Measurements from ENCODE around the gene OR52A5. TPM values are rescaled to one million over a fixed set of nuclear protein-coding genes. Genes with fewer than 3 reads are reported as not detected.
"Not testable (repeated sequence)": the region's sequence is repeated elsewhere in the genome, so short reads cannot be mapped to it uniquely, and the experiment has no call there.

OR52A5 gene
- total RNA-seq, 1 experiment from 2014 or later: not detected

- no peaks in the 10 kb centered on the region for H3K36me3 ChIP-seq (ENCODE audit: control insufficient read depth, insufficient read depth, low read length)
- no peaks in the 10 kb centered on the region for H3K27me3 ChIP-seq (ENCODE audit: control insufficient read depth, insufficient read depth, low read length)
- intact Hi-C loops (cut with micrococcal nuclease; ENCODE audit: unreplicated experiment): no loop called here
- no TSS peak for BruUV-seq (replicated peaks)
- H3K4me1 ChIP-seq (ENCODE audit: control insufficient read depth, insufficient read depth, low read length): no peaks in the 10 kb centered on the region
- POLR2A ChIA-PET: no interaction called here
- H3K9me3 ChIP-seq (ENCODE audit: control insufficient read depth, insufficient read depth, low read depth, low read length): no peaks in the 10 kb centered on the region
- in situ Hi-C loops (cut with HindIII; ENCODE audit: low pct_unique_long_range_greater_than_20kb, low sequenced_read_pairs): no loop called here
- H3K4me3 ChIP-seq (ENCODE audit: low read depth in 2 of 2, low read length in 2 of 2): no peak overlapping the region
- CTCF ChIA-PET: no interaction called here
- no peak for TF ChIP-seq TCF7L2 (IDR thresholded peaks at IDR 0.05; ENCODE audit: low read depth, low read length)
- TF ChIP-seq SIN3A (IDR thresholded peaks at IDR 0.05; ENCODE audit: borderline replicate concordance, insufficient read depth, low read depth, low read length): no peak
- TF ChIP-seq, protein P1, sequence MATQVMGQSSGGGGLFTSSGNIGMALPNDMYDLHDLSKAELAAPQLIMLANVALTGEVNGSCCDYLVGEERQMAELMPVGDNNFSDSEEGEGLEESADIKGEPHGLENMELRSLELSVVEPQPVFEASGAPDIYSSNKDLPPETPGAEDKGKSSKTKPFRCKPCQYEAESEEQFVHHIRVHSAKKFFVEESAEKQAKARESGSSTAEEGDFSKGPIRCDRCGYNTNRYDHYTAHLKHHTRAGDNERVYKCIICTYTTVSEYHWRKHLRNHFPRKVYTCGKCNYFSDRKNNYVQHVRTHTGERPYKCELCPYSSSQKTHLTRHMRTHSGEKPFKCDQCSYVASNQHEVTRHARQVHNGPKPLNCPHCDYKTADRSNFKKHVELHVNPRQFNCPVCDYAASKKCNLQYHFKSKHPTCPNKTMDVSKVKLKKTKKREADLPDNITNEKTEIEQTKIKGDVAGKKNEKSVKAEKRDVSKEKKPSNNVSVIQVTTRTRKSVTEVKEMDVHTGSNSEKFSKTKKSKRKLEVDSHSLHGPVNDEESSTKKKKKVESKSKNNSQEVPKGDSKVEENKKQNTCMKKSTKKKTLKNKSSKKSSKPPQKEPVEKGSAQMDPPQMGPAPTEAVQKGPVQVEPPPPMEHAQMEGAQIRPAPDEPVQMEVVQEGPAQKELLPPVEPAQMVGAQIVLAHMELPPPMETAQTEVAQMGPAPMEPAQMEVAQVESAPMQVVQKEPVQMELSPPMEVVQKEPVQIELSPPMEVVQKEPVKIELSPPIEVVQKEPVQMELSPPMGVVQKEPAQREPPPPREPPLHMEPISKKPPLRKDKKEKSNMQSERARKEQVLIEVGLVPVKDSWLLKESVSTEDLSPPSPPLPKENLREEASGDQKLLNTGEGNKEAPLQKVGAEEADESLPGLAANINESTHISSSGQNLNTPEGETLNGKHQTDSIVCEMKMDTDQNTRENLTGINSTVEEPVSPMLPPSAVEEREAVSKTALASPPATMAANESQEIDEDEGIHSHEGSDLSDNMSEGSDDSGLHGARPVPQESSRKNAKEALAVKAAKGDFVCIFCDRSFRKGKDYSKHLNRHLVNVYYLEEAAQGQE (IDR thresholded peaks at IDR 0.05; ENCODE audit: insufficient read depth in 1 of 2, low read depth in 2 of 2, low read length in 1 of 2): no peak
- TF ChIP-seq POLR2AphosphoS5 (IDR thresholded peaks at IDR 0.05; ENCODE audit: low read depth, low read length): no peak
- ATAC-seq: no peak
- H3K27ac ChIP-seq (ENCODE audit: low read length): no peak overlapping the region
- DNase-seq (ENCODE audit: low read depth, low spot score): no peak
Observed at GRCh38 chr11:5174934-5175333, 36.8 kb upstream of the OR52A5 start.

DNA sequence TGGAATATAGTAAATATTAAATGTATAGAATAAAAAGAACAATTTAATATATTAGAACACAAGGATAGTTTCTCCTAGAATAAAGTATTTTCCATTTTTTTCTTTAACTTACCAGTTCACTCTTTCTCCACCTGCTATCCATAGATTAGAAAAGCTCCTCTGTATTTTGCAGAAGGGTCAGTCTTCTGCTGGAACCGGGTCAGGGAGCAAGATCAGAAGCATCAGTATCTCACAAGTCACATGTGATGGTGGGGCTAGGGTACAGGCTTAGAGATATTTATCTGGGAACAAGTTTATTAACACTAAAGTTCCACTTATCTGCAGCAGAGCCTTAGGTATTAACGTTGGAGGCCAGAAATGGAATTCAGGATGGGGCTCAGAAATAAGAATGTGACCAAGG lies 33.7 kb upstream of the OR52A5 start:
- no peaks in the 10 kb centered on the region for H3K4me1 ChIP-seq (ENCODE audit: control insufficient read depth, insufficient read depth, low read length)
- no peak overlapping the region for H3K27ac ChIP-seq (ENCODE audit: low read length)
- DNase-seq (ENCODE audit: low read depth, low spot score) (no peak), ATAC-seq (no peak)
- TF ChIP-seq SIN3A (IDR thresholded peaks at IDR 0.05; ENCODE audit: borderline replicate concordance, insufficient read depth, low read depth, low read length): no peak
- TF ChIP-seq, protein P2, sequence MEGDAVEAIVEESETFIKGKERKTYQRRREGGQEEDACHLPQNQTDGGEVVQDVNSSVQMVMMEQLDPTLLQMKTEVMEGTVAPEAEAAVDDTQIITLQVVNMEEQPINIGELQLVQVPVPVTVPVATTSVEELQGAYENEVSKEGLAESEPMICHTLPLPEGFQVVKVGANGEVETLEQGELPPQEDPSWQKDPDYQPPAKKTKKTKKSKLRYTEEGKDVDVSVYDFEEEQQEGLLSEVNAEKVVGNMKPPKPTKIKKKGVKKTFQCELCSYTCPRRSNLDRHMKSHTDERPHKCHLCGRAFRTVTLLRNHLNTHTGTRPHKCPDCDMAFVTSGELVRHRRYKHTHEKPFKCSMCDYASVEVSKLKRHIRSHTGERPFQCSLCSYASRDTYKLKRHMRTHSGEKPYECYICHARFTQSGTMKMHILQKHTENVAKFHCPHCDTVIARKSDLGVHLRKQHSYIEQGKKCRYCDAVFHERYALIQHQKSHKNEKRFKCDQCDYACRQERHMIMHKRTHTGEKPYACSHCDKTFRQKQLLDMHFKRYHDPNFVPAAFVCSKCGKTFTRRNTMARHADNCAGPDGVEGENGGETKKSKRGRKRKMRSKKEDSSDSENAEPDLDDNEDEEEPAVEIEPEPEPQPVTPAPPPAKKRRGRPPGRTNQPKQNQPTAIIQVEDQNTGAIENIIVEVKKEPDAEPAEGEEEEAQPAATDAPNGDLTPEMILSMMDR (IDR thresholded peaks at IDR 0.05): no peak
- H3K27me3 ChIP-seq (ENCODE audit: control insufficient read depth, insufficient read depth, low read length): no peaks in the 10 kb centered on the region
- H3K9me3 ChIP-seq (ENCODE audit: control insufficient read depth, insufficient read depth, low read depth, low read length): no peaks in the 10 kb centered on the region
- H3K36me3 ChIP-seq (ENCODE audit: control insufficient read depth, insufficient read depth, low read length): no peaks in the 10 kb centered on the region
- BruUV-seq (replicated peaks): no TSS peak
- in situ Hi-C loops (cut with HindIII; ENCODE audit: low pct_unique_long_range_greater_than_20kb, low sequenced_read_pairs): no loop called here
- ChIA-PET POLR2A (no interaction called here), CTCF (no interaction called here)
- intact Hi-C loops (cut with micrococcal nuclease; ENCODE audit: unreplicated experiment): no loop called here
- no peak overlapping the region for H3K4me3 ChIP-seq (ENCODE audit: low read depth in 2 of 2, low read length in 2 of 2)

DNA sequence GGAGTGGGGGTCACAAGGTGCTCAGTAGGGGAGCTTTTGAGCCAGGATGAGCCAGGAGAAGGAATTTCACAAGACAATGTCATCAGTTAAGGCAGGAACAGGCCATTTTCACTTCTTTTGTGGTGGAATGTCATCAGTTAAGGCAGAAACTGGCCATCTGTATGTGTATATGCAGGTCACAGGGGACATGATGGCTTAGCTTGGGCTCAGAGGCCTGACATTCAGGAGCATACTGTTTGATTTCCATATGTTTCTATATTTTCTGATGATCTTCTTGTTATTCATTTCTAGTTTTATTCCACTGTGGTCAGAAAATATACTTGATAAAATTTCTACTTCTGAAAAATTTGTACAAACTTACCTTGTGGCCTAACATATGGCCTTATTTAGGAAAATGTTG lies 27.7 kb upstream of the OR52A5 start:
- H3K36me3 ChIP-seq (ENCODE audit: control insufficient read depth, insufficient read depth, low read length); H3K27ac ChIP-seq (ENCODE audit: low read length); POLR2A ChIA-PET; CTCF ChIA-PET; BruUV-seq (replicated peaks); H3K4me3 ChIP-seq (ENCODE audit: low read depth in 2 of 2, low read length in 2 of 2); in situ Hi-C loops (cut with HindIII; ENCODE audit: low pct_unique_long_range_greater_than_20kb, low sequenced_read_pairs); H3K4me1 ChIP-seq (ENCODE audit: control insufficient read depth, insufficient read depth, low read length); ATAC-seq; H3K9me3 ChIP-seq (ENCODE audit: control insufficient read depth, insufficient read depth, low read depth, low read length); H3K27me3 ChIP-seq (ENCODE audit: control insufficient read depth, insufficient read depth, low read length); DNase-seq (ENCODE audit: low read depth, low spot score); intact Hi-C loops (cut with micrococcal nuclease; ENCODE audit: unreplicated experiment): not testable (repeated sequence)

DNA sequence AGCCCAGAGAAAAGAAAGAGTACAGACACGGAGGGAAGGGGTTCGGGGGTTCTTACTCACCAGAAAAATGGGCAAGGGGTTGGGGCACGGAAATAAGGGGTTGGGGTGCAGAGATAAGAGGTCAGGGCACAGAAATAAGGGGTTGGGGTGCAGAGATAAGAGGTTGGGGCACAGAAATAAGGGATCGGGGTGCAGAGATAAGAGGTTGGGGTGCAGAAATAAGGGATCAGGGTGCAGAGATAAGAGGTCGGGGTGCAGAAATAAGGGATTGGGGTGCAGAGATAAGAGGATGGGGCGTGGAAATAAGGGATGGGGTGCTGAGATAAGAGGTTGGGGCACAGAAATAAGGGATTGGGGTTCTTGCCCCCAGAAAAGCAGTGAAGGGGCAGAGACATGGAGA lies 26.7 kb upstream of the OR52A5 start:
- H3K9me3 ChIP-seq (ENCODE audit: control insufficient read depth, insufficient read depth, low read depth, low read length); DNase-seq (ENCODE audit: low read depth, low spot score); CTCF ChIA-PET; ATAC-seq; H3K36me3 ChIP-seq (ENCODE audit: control insufficient read depth, insufficient read depth, low read length); H3K4me1 ChIP-seq (ENCODE audit: control insufficient read depth, insufficient read depth, low read length); POLR2A ChIA-PET; H3K27ac ChIP-seq (ENCODE audit: low read length); BruUV-seq (replicated peaks); H3K27me3 ChIP-seq (ENCODE audit: control insufficient read depth, insufficient read depth, low read length); intact Hi-C loops (cut with micrococcal nuclease; ENCODE audit: unreplicated experiment); in situ Hi-C loops (cut with HindIII; ENCODE audit: low pct_unique_long_range_greater_than_20kb, low sequenced_read_pairs); H3K4me3 ChIP-seq (ENCODE audit: low read depth in 2 of 2, low read length in 2 of 2): not testable (repeated sequence)

DNA sequence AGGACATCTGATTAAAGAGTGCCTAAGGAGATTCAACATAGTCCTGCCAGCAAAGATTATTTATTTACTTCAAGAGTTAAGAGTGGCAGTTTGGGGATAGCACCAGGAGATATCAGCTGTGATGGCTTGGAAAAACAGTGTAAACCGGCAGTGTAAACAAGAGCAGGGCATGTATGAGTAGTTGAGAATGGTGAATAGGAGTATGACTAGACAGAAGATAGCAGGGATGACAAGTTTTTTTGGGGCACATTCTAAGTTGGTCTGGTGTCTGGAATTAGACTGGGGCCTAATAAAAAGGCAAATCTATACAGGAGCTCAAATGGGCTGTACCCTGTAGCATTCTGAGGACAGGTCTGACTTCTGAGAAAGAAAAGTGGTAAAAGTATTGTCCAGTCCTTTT lies 22.9 kb upstream of the OR52A5 start:
- H3K4me1 ChIP-seq (ENCODE audit: control insufficient read depth, insufficient read depth, low read length); H3K27me3 ChIP-seq (ENCODE audit: control insufficient read depth, insufficient read depth, low read length); ATAC-seq; H3K27ac ChIP-seq (ENCODE audit: low read length); BruUV-seq (replicated peaks); DNase-seq (ENCODE audit: low read depth, low spot score); in situ Hi-C loops (cut with HindIII; ENCODE audit: low pct_unique_long_range_greater_than_20kb, low sequenced_read_pairs); H3K36me3 ChIP-seq (ENCODE audit: control insufficient read depth, insufficient read depth, low read length); intact Hi-C loops (cut with micrococcal nuclease; ENCODE audit: unreplicated experiment); H3K4me3 ChIP-seq (ENCODE audit: low read depth in 2 of 2, low read length in 2 of 2); H3K9me3 ChIP-seq (ENCODE audit: control insufficient read depth, insufficient read depth, low read depth, low read length); CTCF ChIA-PET; POLR2A ChIA-PET: not testable (repeated sequence)
